Panc1 (cell line): ENCODE results near the gene NAPG. TPM values are rescaled to one million over a fixed set of nuclear protein-coding genes. Genes with fewer than 3 reads are reported as not detected.

ENCODE experiments used
- ATAC-seq: fragments of 200-7000 bp; cut with Tn5 transposase; 2 replicates; pipeline ENCODE4 v1.9.1; 2020; ENCODE audit warnings: mild to moderate bottlenecking, moderate library complexity
- BruUV-seq: library from RNA; stranded (reverse); fragments of 400-500 nt; replicated peaks from 2 replicates; lab custom pipeline; 2021; lab: Mats Ljungman, UMichigan
- CTCF ChIA-PET: fragments of 300-600 bp; sonication (Branson Sonifier 250); formaldehyde crosslinking; loops from one replicate; lab custom pipeline; 2022; ENCODE audit warnings: antibody characterized with exemption; lab: Charles Lee
- POLR2A ChIA-PET: fragments of 300-600 bp; sonication (Branson Sonifier 250); formaldehyde crosslinking; loops from one replicate; lab custom pipeline; 2022; ENCODE audit warnings: antibody characterized with exemption; lab: Charles Lee
- DNase-seq: peaks from one replicate; pipeline ENCODE4 v3.0.0-alpha.2; 2010; ENCODE audit warnings: low read depth, low spot score
- H3K27ac ChIP-seq: 2 replicates; pipeline ENCODE4 v1.5.1; 2011; ENCODE audit warnings: mild to moderate bottlenecking, low read length, inconsistent platforms
- H3K27me3 ChIP-seq: fragments of 200-500 bp; sonication (Bioruptor generic); 2 replicates; pipeline ENCODE4 v1.6.0; 2014; ENCODE audit warnings: low read length, inconsistent platforms; ENCODE audit not compliant: control insufficient read depth, insufficient read depth
- H3K36me3 ChIP-seq: fragments of 200-500 bp; sonication (Bioruptor generic); 2 replicates; pipeline ENCODE4 v1.5.1; 2014; ENCODE audit warnings: inconsistent platforms, mild to moderate bottlenecking, low read length, moderate library complexity; ENCODE audit not compliant: control insufficient read depth, insufficient read depth
- H3K4me1 ChIP-seq: 2 replicates; pipeline ENCODE4 v1.5.1; 2011; ENCODE audit warnings: inconsistent platforms, mild to moderate bottlenecking, low read length, moderate library complexity; ENCODE audit not compliant: control insufficient read depth, insufficient read depth
- H3K4me3 ChIP-seq, 2 experiments: 2 replicates each; pipeline ENCODE4 v1.5.1; 2011 to 2012; ENCODE audit warnings: low read depth in 2 of 2, low read length in 2 of 2, mild to moderate bottlenecking in 2 of 2, inconsistent platforms in 1 of 2, moderate library complexity in 1 of 2
- H3K9me3 ChIP-seq: fragments of 200-500 bp; sonication (Bioruptor generic); 2 replicates; pipeline ENCODE4 v1.5.1; 2014; ENCODE audit warnings: low read depth, mild to moderate bottlenecking, inconsistent platforms, low read length, moderate library complexity; ENCODE audit not compliant: control insufficient read depth, insufficient read depth
- POLR2AphosphoS5 ChIP-seq: IDR thresholded peaks from 2 replicates; pipeline ENCODE4 v1.6.1; 2012; ENCODE audit warnings: mild to moderate bottlenecking, low read depth, low read length, moderate library complexity
- SIN3A ChIP-seq: IDR thresholded peaks from 2 replicates; pipeline ENCODE4 v1.6.1; 2012; ENCODE audit warnings: low read depth, mild to moderate bottlenecking, low read length, moderate library complexity, borderline replicate concordance; ENCODE audit not compliant: insufficient read depth
- TCF7L2 ChIP-seq: IDR thresholded peaks from 2 replicates; pipeline ENCODE4 v1.6.1; 2011; ENCODE audit warnings: mild to moderate bottlenecking, low read depth, low read length, inconsistent platforms
- in situ Hi-C: cut with HindIII; loops from 2 replicates; pipeline ENCODE4 v1.10.0; 2016; ENCODE audit warnings: low sequenced_read_pairs, low pct_unique_long_range_greater_than_20kb
- intact Hi-C: fragments of 100-400 bp; cut with micrococcal nuclease; formaldehyde crosslinking; loops from one replicate; pipeline ENCODE4 v1.10.0; 2022; ENCODE audit not compliant: unreplicated experiment
- total RNA-seq: library from RNA; stranded (reverse); gene quantifications from one replicate; pipeline ENCODE4 v1.2.1, GENCODE V29; 2021; ENCODE audit not compliant: unreplicated experiment
- TF ChIP-seq, protein P1 (sequence below), 2 experiments: IDR thresholded peaks; 2 replicates each; pipeline ENCODE4 v1.6.1; 2011 to 2012; ENCODE audit warnings: low read depth in 2 of 2, control low read depth in 1 of 2, low read length in 1 of 2, mild to moderate bottlenecking in 1 of 2, moderate library complexity in 1 of 2; ENCODE audit not compliant: insufficient read depth in 1 of 2
- TF ChIP-seq, protein P2 (sequence below): fragments of 450-650 bp; IDR thresholded peaks from 2 replicates; pipeline ENCODE4 v1.5.1; 2017; ENCODE audit warnings: mild to moderate bottlenecking

The NAPG gene
- total RNA-seq, 1 experiment from 2014 or later = 27.8 TPM

DNA sequence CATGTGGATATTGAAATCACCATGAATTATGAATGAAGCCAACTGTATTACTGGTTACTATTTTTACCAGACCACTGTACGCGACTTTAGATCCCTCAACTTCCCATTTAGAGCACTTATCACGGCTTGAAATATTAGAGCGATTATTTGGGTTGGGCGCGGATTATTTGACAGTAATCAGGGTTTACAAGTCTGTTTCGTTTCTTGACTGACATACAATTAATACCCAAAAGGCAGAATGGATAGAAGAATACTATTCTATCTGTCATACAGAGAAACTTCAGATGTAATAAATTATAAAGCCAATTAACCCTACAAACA lies 496 bp upstream of the NAPG start:
- H3K27me3 ChIP-seq = no peaks in the 10 kb centered on the region
- ChIA-PET CTCF (interaction anchor here (0.6 to 0.7 kb wide), 2 partner anchors 69 to 388 kb away, joined by 3 to 5 read pairs; no protein-coding TSS in a partner anchor), POLR2A (no interaction called here)
- peaks cover 8% of the 10 kb centered on the region for H3K4me1 ChIP-seq
- H3K4me3 ChIP-seq = peak overlapping the region; percentile 97 to 98
- no peak for TF ChIP-seq SIN3A
- no peak for TF ChIP-seq POLR2AphosphoS5
- TF ChIP-seq, protein P1, sequence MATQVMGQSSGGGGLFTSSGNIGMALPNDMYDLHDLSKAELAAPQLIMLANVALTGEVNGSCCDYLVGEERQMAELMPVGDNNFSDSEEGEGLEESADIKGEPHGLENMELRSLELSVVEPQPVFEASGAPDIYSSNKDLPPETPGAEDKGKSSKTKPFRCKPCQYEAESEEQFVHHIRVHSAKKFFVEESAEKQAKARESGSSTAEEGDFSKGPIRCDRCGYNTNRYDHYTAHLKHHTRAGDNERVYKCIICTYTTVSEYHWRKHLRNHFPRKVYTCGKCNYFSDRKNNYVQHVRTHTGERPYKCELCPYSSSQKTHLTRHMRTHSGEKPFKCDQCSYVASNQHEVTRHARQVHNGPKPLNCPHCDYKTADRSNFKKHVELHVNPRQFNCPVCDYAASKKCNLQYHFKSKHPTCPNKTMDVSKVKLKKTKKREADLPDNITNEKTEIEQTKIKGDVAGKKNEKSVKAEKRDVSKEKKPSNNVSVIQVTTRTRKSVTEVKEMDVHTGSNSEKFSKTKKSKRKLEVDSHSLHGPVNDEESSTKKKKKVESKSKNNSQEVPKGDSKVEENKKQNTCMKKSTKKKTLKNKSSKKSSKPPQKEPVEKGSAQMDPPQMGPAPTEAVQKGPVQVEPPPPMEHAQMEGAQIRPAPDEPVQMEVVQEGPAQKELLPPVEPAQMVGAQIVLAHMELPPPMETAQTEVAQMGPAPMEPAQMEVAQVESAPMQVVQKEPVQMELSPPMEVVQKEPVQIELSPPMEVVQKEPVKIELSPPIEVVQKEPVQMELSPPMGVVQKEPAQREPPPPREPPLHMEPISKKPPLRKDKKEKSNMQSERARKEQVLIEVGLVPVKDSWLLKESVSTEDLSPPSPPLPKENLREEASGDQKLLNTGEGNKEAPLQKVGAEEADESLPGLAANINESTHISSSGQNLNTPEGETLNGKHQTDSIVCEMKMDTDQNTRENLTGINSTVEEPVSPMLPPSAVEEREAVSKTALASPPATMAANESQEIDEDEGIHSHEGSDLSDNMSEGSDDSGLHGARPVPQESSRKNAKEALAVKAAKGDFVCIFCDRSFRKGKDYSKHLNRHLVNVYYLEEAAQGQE (IDR thresholded peaks at IDR 0.05; ENCODE audit: insufficient read depth in 1 of 2, low read depth in 2 of 2, low read length in 1 of 2) = no peak
- TF ChIP-seq, protein P2, sequence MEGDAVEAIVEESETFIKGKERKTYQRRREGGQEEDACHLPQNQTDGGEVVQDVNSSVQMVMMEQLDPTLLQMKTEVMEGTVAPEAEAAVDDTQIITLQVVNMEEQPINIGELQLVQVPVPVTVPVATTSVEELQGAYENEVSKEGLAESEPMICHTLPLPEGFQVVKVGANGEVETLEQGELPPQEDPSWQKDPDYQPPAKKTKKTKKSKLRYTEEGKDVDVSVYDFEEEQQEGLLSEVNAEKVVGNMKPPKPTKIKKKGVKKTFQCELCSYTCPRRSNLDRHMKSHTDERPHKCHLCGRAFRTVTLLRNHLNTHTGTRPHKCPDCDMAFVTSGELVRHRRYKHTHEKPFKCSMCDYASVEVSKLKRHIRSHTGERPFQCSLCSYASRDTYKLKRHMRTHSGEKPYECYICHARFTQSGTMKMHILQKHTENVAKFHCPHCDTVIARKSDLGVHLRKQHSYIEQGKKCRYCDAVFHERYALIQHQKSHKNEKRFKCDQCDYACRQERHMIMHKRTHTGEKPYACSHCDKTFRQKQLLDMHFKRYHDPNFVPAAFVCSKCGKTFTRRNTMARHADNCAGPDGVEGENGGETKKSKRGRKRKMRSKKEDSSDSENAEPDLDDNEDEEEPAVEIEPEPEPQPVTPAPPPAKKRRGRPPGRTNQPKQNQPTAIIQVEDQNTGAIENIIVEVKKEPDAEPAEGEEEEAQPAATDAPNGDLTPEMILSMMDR = no peak
- TF ChIP-seq TCF7L2 = no peak
- no peak for ATAC-seq
- no peak for DNase-seq
- BruUV-seq = no TSS peak
- H3K27ac ChIP-seq = peak overlapping the region; percentile 77
- no peaks in the 10 kb centered on the region for H3K9me3 ChIP-seq
- intact Hi-C loops (no loop called here), in situ Hi-C loops (no loop called here)
- H3K36me3 ChIP-seq = no peaks in the 10 kb centered on the region

DNA sequence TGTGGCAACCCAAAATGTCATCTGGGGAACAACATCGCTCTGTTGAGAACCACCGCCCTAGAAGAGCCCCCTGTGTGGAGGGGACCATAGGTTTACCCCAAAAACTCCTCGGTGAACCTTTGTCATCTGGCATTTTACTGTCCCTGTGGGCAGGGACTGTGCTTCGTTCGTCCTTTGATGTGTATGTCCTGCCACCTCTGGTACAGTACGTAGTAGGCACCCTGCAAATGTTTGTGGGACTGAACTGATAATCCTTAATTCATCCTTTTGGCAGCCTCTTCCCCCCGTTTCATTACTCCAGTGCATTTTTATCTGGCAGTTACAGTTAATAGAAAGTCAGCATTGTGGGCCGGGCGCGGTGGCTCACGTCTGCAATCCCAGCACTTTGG lies 728 bp downstream of the NAPG start:
- TF ChIP-seq SIN3A = no peak
- TF ChIP-seq TCF7L2 = peak; percentile 66
- TF ChIP-seq POLR2AphosphoS5 = no peak
- TF ChIP-seq, protein P2 = no peak
- TF ChIP-seq, protein P1 (IDR thresholded peaks at IDR 0.05; ENCODE audit: insufficient read depth in 1 of 2, low read depth in 2 of 2, low read length in 1 of 2) = no peak
- Histone ChIP-seq H3K4me1 (peaks cover 15% of the 10 kb centered on the region), H3K4me3 (peak overlapping the region; percentile 97 to 98), H3K9me3 (no peaks in the 10 kb centered on the region), H3K27me3 (no peaks in the 10 kb centered on the region), H3K27ac (peak overlapping the region; percentile 86), H3K36me3 (no peaks in the 10 kb centered on the region)
- in situ Hi-C loops = no loop called here
- BruUV-seq = no TSS peak
- peak; percentile 12; the same call in 1 of the 2 replicates for ATAC-seq
- intact Hi-C loops = no loop called here
- POLR2A ChIA-PET = interaction anchor here (0.7 kb wide), 1 partner anchor 1117 kb away, joined by 3 read pairs; no protein-coding TSS in a partner anchor
- DNase-seq = no peak
- CTCF ChIA-PET = no interaction called here
